WI38 (cell line): ENCODE data around the gene HDAC4.

ENCODE experiments used
- H3K4me3 ChIP-seq: 2 replicates; pipeline ENCODE4 v1.5.1; 2011; ENCODE audit warnings: low read depth, mild to moderate bottlenecking, control low read depth, low read length
- TF ChIP-seq, protein P1 (sequence below): IDR thresholded peaks from 2 replicates; pipeline ENCODE4 v1.5.1; 2012; ENCODE audit warnings: low read depth, mild to moderate bottlenecking, control low read depth, low read length

Gene HDAC4

GRCh38 chr2:239391286-239392071 is 9.3 kb downstream of the HDAC4 start:
- TF ChIP-seq, protein P1, sequence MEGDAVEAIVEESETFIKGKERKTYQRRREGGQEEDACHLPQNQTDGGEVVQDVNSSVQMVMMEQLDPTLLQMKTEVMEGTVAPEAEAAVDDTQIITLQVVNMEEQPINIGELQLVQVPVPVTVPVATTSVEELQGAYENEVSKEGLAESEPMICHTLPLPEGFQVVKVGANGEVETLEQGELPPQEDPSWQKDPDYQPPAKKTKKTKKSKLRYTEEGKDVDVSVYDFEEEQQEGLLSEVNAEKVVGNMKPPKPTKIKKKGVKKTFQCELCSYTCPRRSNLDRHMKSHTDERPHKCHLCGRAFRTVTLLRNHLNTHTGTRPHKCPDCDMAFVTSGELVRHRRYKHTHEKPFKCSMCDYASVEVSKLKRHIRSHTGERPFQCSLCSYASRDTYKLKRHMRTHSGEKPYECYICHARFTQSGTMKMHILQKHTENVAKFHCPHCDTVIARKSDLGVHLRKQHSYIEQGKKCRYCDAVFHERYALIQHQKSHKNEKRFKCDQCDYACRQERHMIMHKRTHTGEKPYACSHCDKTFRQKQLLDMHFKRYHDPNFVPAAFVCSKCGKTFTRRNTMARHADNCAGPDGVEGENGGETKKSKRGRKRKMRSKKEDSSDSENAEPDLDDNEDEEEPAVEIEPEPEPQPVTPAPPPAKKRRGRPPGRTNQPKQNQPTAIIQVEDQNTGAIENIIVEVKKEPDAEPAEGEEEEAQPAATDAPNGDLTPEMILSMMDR: no peak
- no peak overlapping the region for H3K4me3 ChIP-seq

GRCh38 chr2:239390546-239391285 is 10.1 kb downstream of the HDAC4 start:
- TF ChIP-seq, protein P1: no peak
- no peak overlapping the region for H3K4me3 ChIP-seq

DNA sequence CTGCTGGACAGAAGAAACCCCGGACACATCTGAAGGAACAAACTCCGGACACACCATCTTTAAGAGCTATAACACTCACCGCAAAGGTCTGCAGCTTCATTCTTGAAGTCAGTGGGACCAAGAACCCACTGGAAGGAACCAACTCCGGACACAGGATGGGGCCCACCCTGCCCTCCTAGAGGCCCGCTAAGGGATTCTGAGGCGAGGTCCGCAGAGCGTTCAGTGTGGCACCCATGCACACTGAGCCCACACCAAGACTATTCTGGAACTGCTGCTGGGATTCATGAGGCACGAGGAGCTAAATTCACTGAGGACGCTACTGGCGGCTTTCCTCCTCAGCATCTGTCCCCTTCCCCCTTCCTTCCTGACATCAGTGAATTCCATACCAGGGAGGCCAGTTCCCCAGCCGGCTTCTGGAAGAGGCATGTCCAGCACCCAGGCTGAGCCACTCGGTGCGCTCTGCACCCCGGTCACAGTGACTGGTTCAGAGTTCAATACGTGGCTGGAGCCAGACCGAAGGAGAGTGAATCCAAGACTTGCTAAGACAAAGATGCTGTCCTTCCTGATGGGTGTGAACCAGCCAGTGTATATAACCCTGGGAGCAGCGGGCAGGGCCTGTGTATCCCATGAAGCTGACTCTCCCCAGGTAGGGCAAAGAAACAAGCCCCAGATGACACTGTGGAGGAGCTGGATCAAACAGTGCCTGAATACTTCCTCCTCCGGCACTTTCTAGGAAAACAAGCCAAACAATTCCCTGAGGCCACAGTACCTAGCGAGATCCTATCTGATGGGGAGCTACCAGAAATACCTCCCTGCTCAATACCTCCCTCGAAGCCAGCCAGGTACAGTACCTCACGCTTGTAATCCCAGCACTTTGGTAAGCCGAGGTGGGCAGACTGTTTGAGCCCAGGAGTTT is 11.1 kb downstream of the HDAC4 start:
- H3K4me3 ChIP-seq: no peak overlapping the region
- TF ChIP-seq, protein P1: no peak

DNA sequence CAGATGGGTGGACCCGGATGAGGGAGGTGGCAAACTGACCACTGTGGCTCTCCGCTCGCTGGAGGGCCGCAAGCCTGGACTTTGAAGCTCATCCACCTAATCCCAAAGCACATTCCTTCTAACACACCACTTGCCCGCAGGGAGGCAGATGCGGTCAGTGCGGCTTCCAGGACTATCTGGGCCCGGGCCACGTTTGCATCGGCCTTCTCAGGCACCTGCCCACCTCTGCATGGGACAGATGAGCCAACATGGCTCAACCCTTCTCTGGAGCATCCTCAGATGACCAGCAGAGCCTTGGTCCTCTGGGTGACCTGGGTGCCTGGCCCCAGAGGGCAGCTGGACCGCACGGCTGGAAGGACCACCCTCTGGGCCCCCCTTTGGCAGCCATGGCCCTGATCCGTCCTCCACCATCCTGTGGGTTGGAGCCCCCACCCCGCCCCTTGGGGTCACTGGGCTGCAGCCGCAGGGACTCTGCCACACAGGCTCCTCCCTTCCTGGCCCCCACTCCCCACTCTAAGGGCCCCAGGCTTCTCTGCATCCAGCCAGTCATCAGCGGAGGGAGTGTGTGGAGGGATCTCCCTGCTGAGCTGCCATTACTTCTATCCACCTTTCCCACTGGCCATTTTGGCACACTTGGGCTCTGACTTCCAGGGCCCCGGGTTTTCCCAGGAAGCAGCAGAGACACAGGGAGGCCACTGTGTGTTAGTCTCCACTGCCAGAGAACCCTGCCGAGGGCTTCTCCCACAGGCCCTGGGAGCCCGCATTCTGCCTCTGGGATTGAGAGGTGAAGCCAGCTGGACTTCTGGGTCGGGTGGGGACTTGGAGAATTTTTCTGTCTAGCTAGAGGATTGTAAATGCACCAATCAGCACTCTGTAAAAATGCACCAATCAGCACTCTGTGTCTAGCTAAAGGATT is 12.3 kb downstream of the HDAC4 start:
- no peak overlapping the region for H3K4me3 ChIP-seq
- TF ChIP-seq, protein P1: no peak

GRCh38 chr2:239387811-239388210 is 13.0 kb downstream of the HDAC4 start:
- no peak overlapping the region for H3K4me3 ChIP-seq
- TF ChIP-seq, protein P1: no peak

DNA sequence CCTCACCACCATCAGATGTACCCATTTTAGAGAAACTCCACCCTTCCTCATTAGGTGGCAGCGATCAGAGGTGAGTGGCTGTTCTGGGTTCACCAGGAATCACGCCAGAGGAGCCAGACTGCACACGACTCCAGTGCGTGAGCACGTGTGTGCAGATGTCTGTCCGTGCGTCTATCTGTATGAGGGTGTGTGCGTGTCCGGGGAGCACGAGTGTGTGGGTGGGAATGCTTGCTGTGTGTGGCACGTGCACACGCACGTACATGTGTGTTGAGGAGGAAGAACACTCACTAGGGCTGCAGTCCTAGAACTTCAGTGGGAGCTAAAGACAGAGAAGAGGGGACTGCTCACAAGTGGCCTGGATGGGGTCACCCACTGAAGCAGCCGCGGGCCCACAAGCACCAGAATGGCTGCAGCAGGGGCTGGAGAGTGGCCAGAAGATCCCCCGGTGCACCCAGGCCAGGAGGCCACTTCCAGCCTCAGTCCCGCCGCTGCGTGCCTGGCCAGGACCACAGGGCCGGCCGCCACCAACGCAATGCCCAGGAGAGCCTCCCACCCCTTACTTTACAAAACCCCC is 13.9 kb downstream of the HDAC4 start:
- H3K4me3 ChIP-seq: no peak overlapping the region
- TF ChIP-seq, protein P1: no peak
